ENCODE measurements around the gene RPE.

GRCh38 chr2:210027608-210028007, 25.2 kb downstream of the RPE start:
- no peak for TF ChIP-seq GATA2 (IDR thresholded peaks at IDR 0.05; ENCODE audit: low read depth, low read length)
- TF ChIP-seq GATA3 (IDR thresholded peaks at IDR 0.05; ENCODE audit: low read depth, low read length): no peak
